ENCODE data around the gene RHOC. TPM values are rescaled to one million over a fixed set of nuclear protein-coding genes. Genes with fewer than 3 reads are reported as not detected.

Gene RHOC
- total and polyA plus RNA-seq, 8 donors = 99.8 to 375 (median 131) TPM

GRCh38 chr1:112702420-112703261, 4.3 kb downstream of the RHOC start:
- no peak overlapping the region for H3K4me3 ChIP-seq
- 65 to 84% (median 77%) methylated on average over 11 to 12 of the region's 12 CpGs for WGBS, 5 donors
- TF ChIP-seq EP300 (IDR thresholded peaks at IDR 0.05) = no peak
- no peak for TF ChIP-seq POLR2A (IDR thresholded peaks at IDR 0.05)
- TF ChIP-seq CTCF (IDR thresholded peaks at IDR 0.05) = no peak
- no peak for TF ChIP-seq POLR2AphosphoS5 (IDR thresholded peaks at IDR 0.05)
- H3K36me3 ChIP-seq = peaks cover 11 to 56% (median 44%) of the 10 kb centered on the region in 4 donors
- H3K9me3 ChIP-seq = no peaks in the 10 kb centered on the region
- intact Hi-C loops (cut with DNase I; ENCODE audit: low total_unique reads) = loop anchor here (10.0 kb wide), 1 partner anchor 318 kb away; no protein-coding TSS in a partner anchor
- DNase-seq = peak in 1 of 2 donors; percentile 18
- no peaks in the 10 kb centered on the region for H3K27me3 ChIP-seq
- H3K27ac ChIP-seq = peak overlapping the region in 4 of 5 donors; percentile 88 to 98 (median 96)
- H3K4me1 ChIP-seq = peaks cover 76 to 89% (median 84%) of the 10 kb centered on the region in 4 donors

- 76 to 86% (median 81%) methylated on average over 3 of the region's 3 CpGs for WGBS, 5 donors
- peaks cover 72 to 87% (median 80%) of the 10 kb centered on the region in 4 donors for H3K4me1 ChIP-seq
- H3K27ac ChIP-seq = peak overlapping the region in 4 of 5 donors; percentile 75 to 96 (median 92)
- intact Hi-C loops (cut with DNase I; ENCODE audit: low total_unique reads) = loop anchor here (10.0 kb wide), 1 partner anchor 317 kb away; no protein-coding TSS in a partner anchor
- TF ChIP-seq CTCF (IDR thresholded peaks at IDR 0.05) = no peak
- TF ChIP-seq POLR2A (IDR thresholded peaks at IDR 0.05) = no peak
- TF ChIP-seq POLR2AphosphoS5 (IDR thresholded peaks at IDR 0.05) = no peak
- TF ChIP-seq EP300 (IDR thresholded peaks at IDR 0.05) = no peak
- no peaks in the 10 kb centered on the region for H3K9me3 ChIP-seq
- DNase-seq = peak in 1 of 2 donors; percentile 5
- peaks cover 11 to 62% (median 50%) of the 10 kb centered on the region in 4 donors for H3K36me3 ChIP-seq
- no peak overlapping the region for H3K4me3 ChIP-seq
- H3K27me3 ChIP-seq = no peaks in the 10 kb centered on the region
These were observed 4.9 kb downstream of the RHOC start for GRCh38 chr1:112702067-112702395.

GRCh38 chr1:112701227-112702066, 5.5 kb downstream of the RHOC start:
- WGBS, 5 donors = 76 to 84% (median 78%) methylated on average over 17 of the region's 17 CpGs
- Histone ChIP-seq H3K27ac (peak overlapping the region; percentile 62 to 96 (median 88)), H3K4me3 (no peak overlapping the region), H3K36me3 (peaks cover 17 to 68% (median 55%) of the 10 kb centered on the region in 4 donors), H3K27me3 (no peaks in the 10 kb centered on the region), H3K9me3 (no peaks in the 10 kb centered on the region), H3K4me1 (peaks cover 72 to 87% (median 80%) of the 10 kb centered on the region in 4 donors)
- peak in 1 of 2 donors; percentile 25 for DNase-seq
- TF ChIP-seq POLR2A (IDR thresholded peaks at IDR 0.05) (no peak), EP300 (IDR thresholded peaks at IDR 0.05) (no peak), POLR2AphosphoS5 (IDR thresholded peaks at IDR 0.05) (no peak), CTCF (IDR thresholded peaks at IDR 0.05) (no peak)
- intact Hi-C loops (cut with DNase I; ENCODE audit: low total_unique reads) = loop anchor here (10.0 kb wide), 1 partner anchor 317 kb away; no protein-coding TSS in a partner anchor
